HEK293 (cell line): ENCODE results near the gene PREB.

ENCODE experiments used
- CTCF ChIA-PET: fragments of 350-600 bp; formaldehyde crosslinking; extraction: SDS; loops from one replicate; lab custom pipeline; 2021; ENCODE audit warnings: antibody characterized with exemption; lab: Yijun Ruan, JAX
- POLR2A ChIA-PET: fragments of 300-600 bp; formaldehyde crosslinking; extraction: SDS; loops from one replicate; lab custom pipeline; 2020; ENCODE audit warnings: antibody characterized with exemption, inconsistent platforms; lab: Yijun Ruan, JAX
- H3K27ac ChIP-seq: fragments of 200-500 bp; sonication (Bioruptor generic); 2 replicates; pipeline ENCODE4 v1.5.1; 2014; ENCODE audit warnings: low read depth, low read length, control low read depth, inconsistent platforms; ENCODE audit errors: extremely low read depth
- H3K36me3 ChIP-seq, 2 experiments: fragments of 200-500 bp in 1 of 2; sonication (Bioruptor generic) in 1 of 2; 1 replicate in 1 of 2; 2 replicates in 1 of 2; pipeline ENCODE4 v1.5.1; 2014 to 2017; ENCODE audit warnings: inconsistent platforms in 2 of 2, low read length in 2 of 2; ENCODE audit not compliant: control insufficient read depth in 2 of 2, insufficient read depth in 1 of 2
- H3K4me1 ChIP-seq: fragments of 200-500 bp; sonication (Bioruptor generic); 2 replicates; pipeline ENCODE4 v1.5.1; 2014; ENCODE audit warnings: mild to moderate bottlenecking, low read length, inconsistent platforms; ENCODE audit not compliant: control insufficient read depth, insufficient read depth
- H3K4me3 ChIP-seq: 2 replicates; pipeline ENCODE4 v1.5.1; 2011; ENCODE audit warnings: low read depth, mild to moderate bottlenecking, control low read depth, low read length, moderate library complexity
- H3K9me3 ChIP-seq: fragments of 200-500 bp; sonication (Bioruptor generic); 2 replicates; pipeline ENCODE4 v1.5.1; 2014; ENCODE audit warnings: low read depth, low read length, inconsistent platforms; ENCODE audit not compliant: control insufficient read depth, insufficient read depth
- BCL6B ChIP-seq: fragments of 450-650 bp; formaldehyde crosslinking; IDR thresholded peaks from 2 replicates; pipeline ENCODE4 v1.5.1; 2017; ENCODE audit warnings: missing biosample characterization, missing genetic modification characterization
- GLIS1 ChIP-seq: fragments of 450-650 bp; formaldehyde crosslinking; IDR thresholded peaks from 2 replicates; pipeline ENCODE4 v1.5.1; 2016; ENCODE audit warnings: missing biosample characterization, missing genetic modification characterization
- HOXD13 ChIP-seq: sonication (generic); formaldehyde crosslinking; IDR thresholded peaks from 2 replicates; pipeline ENCODE4 v1.8.0; 2022; ENCODE audit warnings: missing genetic modification reagents, borderline replicate concordance
- KLF10 ChIP-seq: fragments of 450-650 bp; IDR thresholded peaks from 2 replicates; pipeline ENCODE4 v1.5.1; 2018; ENCODE audit warnings: missing biosample characterization, mild to moderate bottlenecking, missing genetic modification characterization
- REPIN1 ChIP-seq: fragments of 450-650 bp; formaldehyde crosslinking; IDR thresholded peaks from 2 replicates; pipeline ENCODE4 v1.5.1; 2017; ENCODE audit warnings: missing biosample characterization, missing genetic modification characterization, low read depth
- TCF7L2 ChIP-seq: IDR thresholded peaks from 2 replicates; pipeline ENCODE4 v1.6.1; 2011; ENCODE audit warnings: low read depth, mild to moderate bottlenecking, inconsistent platforms, low read length, moderate library complexity, borderline replicate concordance
- ZBTB11 ChIP-seq: fragments of 450-650 bp; formaldehyde crosslinking; conservative IDR thresholded peaks from 2 replicates; pipeline ENCODE4 v1.5.1; 2016; ENCODE audit warnings: low read depth, missing biosample characterization, missing genetic modification characterization
- ZBTB49 ChIP-seq: fragments of 450-650 bp; formaldehyde crosslinking; IDR thresholded peaks from 2 replicates; pipeline ENCODE4 v1.5.1; 2016; ENCODE audit warnings: missing biosample characterization, missing genetic modification characterization, low read depth
- ZBTB7A ChIP-seq: fragments of 450-650 bp; formaldehyde crosslinking; IDR thresholded peaks from 2 replicates; pipeline ENCODE4 v1.5.1; 2016; ENCODE audit warnings: low read depth, missing biosample characterization, missing genetic modification characterization
- ZNF114 ChIP-seq: fragments of 450-650 bp; formaldehyde crosslinking; IDR thresholded peaks from 2 replicates; pipeline ENCODE4 v1.5.0; 2017; ENCODE audit warnings: missing biosample characterization, missing genetic modification characterization
- ZNF133 ChIP-seq: fragments of 450-650 bp; formaldehyde crosslinking; IDR thresholded peaks from 2 replicates; pipeline ENCODE4 v1.5.1; 2016; ENCODE audit warnings: missing biosample characterization, missing genetic modification characterization
- ZNF280D ChIP-seq: fragments of 450-650 bp; formaldehyde crosslinking; IDR thresholded peaks from 2 replicates; pipeline ENCODE4 v1.5.1; 2016; ENCODE audit warnings: missing biosample characterization, missing genetic modification characterization
- ZNF292 ChIP-seq: fragments of 450-650 bp; formaldehyde crosslinking; IDR thresholded peaks from 2 replicates; pipeline ENCODE4 v1.5.1; 2016; ENCODE audit warnings: low read depth, missing biosample characterization, missing genetic modification characterization, borderline replicate concordance
- ZNF341 ChIP-seq: fragments of 450-650 bp; formaldehyde crosslinking; IDR thresholded peaks from 2 replicates; pipeline ENCODE4; 2016; ENCODE audit warnings: low read depth, missing biosample characterization, missing genetic modification characterization
- ZNF394 ChIP-seq: fragments of 450-650 bp; formaldehyde crosslinking; IDR thresholded peaks from 2 replicates; pipeline ENCODE4 v1.5.1; 2016; ENCODE audit warnings: missing biosample characterization, missing genetic modification characterization, mild to moderate bottlenecking, moderate library complexity, borderline replicate concordance
- ZNF664 ChIP-seq: fragments of 450-650 bp; formaldehyde crosslinking; IDR thresholded peaks from 2 replicates; pipeline ENCODE4 v1.5.1; 2016; ENCODE audit warnings: missing biosample characterization, missing genetic modification characterization
- ZNF792 ChIP-seq: fragments of 450-650 bp; formaldehyde crosslinking; IDR thresholded peaks from 2 replicates; pipeline ENCODE4 v1.5.1; 2016; ENCODE audit warnings: missing biosample characterization, missing genetic modification characterization
- ZNF830 ChIP-seq: fragments of 450-650 bp; IDR thresholded peaks from 2 replicates; pipeline ENCODE4 v1.5.0; 2018; ENCODE audit warnings: missing biosample characterization, missing genetic modification characterization, low read depth, mild to moderate bottlenecking, moderate library complexity

PREB gene

GRCh38 chr2:27179344-27180000, 45.0 kb upstream of the PREB start:
- Histone ChIP-seq H3K4me1 (no peaks in the 10 kb centered on the region), H3K9me3 (no peaks in the 10 kb centered on the region), H3K27ac (no peak overlapping the region), H3K36me3 (no peaks in the 10 kb centered on the region), H3K4me3 (no peak overlapping the region)
- ChIA-PET CTCF (interaction anchor here (0.7 to 1.2 kb wide), 3 partner anchors 10 to 27 kb away, joined by 3 to 5 read pairs (median 3); no protein-coding TSS in a partner anchor), POLR2A (no interaction called here)
- TF ChIP-seq ZNF114 (tag by site-specific recombination) (no peak), ZNF280D (tag by site-specific recombination) (no peak), ZBTB7A (no peak), ZNF133 (tag by site-specific recombination) (no peak), ZNF341 (tag by site-specific recombination) (no peak), BCL6B (tag by site-specific recombination) (no peak), ZBTB49 (no peak), ZNF394 (tag by site-specific recombination) (no peak), REPIN1 (tag by site-specific recombination) (no peak), KLF10 (no peak), GLIS1 (tag by site-specific recombination) (no peak), TCF7L2 (no peak), ZNF830 (tag by site-specific recombination) (no peak), ZNF792 (no peak), ZBTB11 (no peak), ZNF292 (tag by site-specific recombination) (no peak), HOXD13 (no peak), ZNF664 (no peak)
